Bronchial smooth muscle cell (primary cell): ENCODE results near the gene SPDYE5. TPM values are rescaled to one million over a fixed set of nuclear protein-coding genes. Genes with fewer than 3 reads are reported as not detected.

Source experiments
- total RNA-seq: library from RNA; depleted of rRNA; stranded (reverse); fragments of >200 nt; gene quantifications from 2 replicates; pipeline ENCODE4 v1.2.1, GENCODE V29; 2014

SPDYE5 gene, protein sequence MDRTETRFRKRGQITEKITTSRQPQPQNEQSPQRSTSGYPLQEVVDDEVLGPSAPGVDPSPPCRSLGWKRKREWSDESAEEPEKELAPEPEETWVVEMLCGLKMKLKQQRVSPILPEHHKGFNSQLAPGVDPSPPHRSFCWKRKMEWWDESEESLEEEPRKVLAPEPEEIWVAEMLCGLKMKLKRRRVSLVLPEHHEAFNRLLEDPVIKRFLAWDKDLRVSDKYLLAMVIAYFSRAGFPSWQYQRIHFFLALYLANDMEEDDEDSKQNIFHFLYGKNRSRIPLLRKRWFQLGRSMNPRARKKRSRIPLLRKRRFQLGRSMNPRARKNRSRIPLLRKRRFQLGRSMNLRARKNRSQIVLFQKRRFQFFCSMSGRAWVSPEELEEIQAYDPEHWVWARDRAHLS
- total RNA-seq: not detected in 2 replicates

DNA sequence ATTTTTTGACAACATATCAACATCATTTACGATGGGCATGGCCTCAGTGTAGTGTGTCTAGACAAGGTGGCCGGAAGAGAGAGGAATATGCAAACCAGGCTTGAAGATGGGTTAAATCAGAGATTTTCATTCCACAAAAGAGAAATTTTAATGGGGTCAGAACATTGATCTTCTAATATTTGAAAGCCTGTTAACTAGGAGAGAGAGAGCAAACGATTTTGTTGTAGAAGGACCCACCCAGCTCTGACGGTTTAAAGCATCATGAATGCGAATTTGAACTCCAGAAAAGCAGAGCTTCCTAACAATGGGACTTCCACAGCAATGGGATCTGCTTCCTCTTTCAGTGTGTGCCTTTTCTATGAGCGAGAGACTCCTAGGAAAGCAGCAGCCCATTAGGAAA, at the start of gene SPDYE5:
TSS of gene SPDYE5 (plus strand) at position 301 of the 400 bp plus-strand sequence. CDS start 1,728 bp downstream, outside the sequence.

DNA sequence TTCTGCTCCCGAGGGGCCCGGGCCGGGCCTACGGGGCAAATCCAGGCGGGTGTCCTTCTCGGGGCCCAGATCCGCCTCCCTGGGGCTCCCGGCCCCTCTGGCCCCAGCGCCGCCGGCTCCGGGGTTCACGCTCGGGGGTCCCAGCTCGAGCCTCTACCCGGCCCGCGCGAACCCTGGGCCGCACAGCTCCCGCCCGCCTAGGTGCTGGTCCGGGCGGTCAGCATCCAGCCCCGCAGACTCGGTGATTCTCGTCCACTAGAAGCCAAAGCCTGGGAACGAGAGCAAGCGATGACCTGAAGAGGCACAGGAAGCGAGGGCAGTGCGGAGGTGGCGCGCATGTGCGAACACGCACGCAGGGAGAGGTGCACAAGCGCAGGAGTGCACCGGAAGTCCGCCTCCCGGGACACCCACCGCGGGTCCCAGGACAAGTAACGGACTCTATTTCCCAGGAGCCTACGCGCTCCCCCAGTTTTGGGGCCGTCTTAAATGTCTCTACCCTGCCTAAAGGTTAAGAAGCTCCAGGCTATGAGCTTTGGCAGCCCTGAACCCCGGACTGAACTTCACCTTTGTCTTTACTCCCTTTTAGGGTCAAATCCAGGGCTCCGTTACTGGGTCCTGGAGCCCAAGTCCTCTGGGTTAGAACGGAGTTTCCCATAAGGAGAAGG, 6.0 kb upstream of the SPDYE5 start, which contains the start of gene POM121C:
TSS of gene POM121C (minus strand) at position 321 of the 665 bp plus-strand sequence. CDS start 44,803 bp downstream, outside the sequence.

Other genes with a start within 250 kb of the SPDYE5 start
- 0.94 and 1.1 TPM in 2 replicates for gene TRIM73, start 96.7 kb upstream of the SPDYE5 start, total RNA-seq
- 5.8 and 9.0 TPM in 2 replicates for gene POM121C, start 6.0 kb upstream of the SPDYE5 start, total RNA-seq
- gene HIP1, start 246.6 kb downstream of the SPDYE5 start, total RNA-seq: 10.2 and 16.1 TPM in 2 replicates